Vagina (tissue), 2 donors: ENCODE measurements around the gene CAPS2.

ENCODE experiments used
- POLR2A ChIP-seq, 2 donors: fragments of 450-650 bp; IDR thresholded peaks; one replicate each; pipeline ENCODE4 v1.6.1; 2017; ENCODE audit warnings: antibody characterized with exemption in 2 of 2, mild to moderate bottlenecking in 2 of 2, moderate library complexity in 2 of 2
- TF ChIP-seq, protein P1 (sequence below), 3 experiments: fragments of 450-650 bp in 2 of 3; fragments of 200-600 bp in 1 of 3; sonication (generic) in 1 of 3; IDR thresholded peaks; one replicate each; pipeline ENCODE4 v1.5.1; 2017 to 2019; ENCODE audit warnings: antibody characterized with exemption in 3 of 3, mild to moderate bottlenecking in 2 of 3, moderate library complexity in 2 of 3

DNA sequence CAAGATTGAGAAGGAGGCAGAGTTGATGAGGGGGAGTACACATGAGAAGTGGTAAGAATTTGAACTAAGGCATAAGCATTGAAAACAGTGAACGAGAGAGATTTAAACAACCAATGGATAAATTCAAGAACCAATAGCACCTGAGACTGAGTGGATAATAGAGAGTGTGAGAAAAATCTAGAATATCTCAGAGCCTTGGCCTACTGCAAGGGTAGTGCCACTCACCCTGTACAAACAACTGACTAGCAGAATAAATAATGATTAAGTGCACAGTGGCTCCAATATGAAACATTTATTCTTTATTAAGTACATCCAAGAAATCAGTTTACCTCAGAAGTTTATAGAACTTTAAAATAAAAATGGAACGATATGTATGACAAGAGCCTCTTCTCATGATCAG lies 54.4 kb downstream of the CAPS2 start:
- no peak for TF ChIP-seq POLR2A (IDR thresholded peaks at IDR 0.05)
- TF ChIP-seq, protein P1, sequence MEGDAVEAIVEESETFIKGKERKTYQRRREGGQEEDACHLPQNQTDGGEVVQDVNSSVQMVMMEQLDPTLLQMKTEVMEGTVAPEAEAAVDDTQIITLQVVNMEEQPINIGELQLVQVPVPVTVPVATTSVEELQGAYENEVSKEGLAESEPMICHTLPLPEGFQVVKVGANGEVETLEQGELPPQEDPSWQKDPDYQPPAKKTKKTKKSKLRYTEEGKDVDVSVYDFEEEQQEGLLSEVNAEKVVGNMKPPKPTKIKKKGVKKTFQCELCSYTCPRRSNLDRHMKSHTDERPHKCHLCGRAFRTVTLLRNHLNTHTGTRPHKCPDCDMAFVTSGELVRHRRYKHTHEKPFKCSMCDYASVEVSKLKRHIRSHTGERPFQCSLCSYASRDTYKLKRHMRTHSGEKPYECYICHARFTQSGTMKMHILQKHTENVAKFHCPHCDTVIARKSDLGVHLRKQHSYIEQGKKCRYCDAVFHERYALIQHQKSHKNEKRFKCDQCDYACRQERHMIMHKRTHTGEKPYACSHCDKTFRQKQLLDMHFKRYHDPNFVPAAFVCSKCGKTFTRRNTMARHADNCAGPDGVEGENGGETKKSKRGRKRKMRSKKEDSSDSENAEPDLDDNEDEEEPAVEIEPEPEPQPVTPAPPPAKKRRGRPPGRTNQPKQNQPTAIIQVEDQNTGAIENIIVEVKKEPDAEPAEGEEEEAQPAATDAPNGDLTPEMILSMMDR (IDR thresholded peaks at IDR 0.05) = no peak
